ENCODE measurements around the gene FGG. TPM values are rescaled to one million over a fixed set of nuclear protein-coding genes. Genes with fewer than 3 reads are reported as not detected.
A peak's percentile ranks its signal among the peaks of the same experiment; 100 is the strongest.

FGG gene
- total and polyA plus RNA-seq, 2 of the 13 experiments (the other 11 are each of a cell fraction or from before 2014, with no cell fraction given) = 1,037 to 2,423 TPM

DNA sequence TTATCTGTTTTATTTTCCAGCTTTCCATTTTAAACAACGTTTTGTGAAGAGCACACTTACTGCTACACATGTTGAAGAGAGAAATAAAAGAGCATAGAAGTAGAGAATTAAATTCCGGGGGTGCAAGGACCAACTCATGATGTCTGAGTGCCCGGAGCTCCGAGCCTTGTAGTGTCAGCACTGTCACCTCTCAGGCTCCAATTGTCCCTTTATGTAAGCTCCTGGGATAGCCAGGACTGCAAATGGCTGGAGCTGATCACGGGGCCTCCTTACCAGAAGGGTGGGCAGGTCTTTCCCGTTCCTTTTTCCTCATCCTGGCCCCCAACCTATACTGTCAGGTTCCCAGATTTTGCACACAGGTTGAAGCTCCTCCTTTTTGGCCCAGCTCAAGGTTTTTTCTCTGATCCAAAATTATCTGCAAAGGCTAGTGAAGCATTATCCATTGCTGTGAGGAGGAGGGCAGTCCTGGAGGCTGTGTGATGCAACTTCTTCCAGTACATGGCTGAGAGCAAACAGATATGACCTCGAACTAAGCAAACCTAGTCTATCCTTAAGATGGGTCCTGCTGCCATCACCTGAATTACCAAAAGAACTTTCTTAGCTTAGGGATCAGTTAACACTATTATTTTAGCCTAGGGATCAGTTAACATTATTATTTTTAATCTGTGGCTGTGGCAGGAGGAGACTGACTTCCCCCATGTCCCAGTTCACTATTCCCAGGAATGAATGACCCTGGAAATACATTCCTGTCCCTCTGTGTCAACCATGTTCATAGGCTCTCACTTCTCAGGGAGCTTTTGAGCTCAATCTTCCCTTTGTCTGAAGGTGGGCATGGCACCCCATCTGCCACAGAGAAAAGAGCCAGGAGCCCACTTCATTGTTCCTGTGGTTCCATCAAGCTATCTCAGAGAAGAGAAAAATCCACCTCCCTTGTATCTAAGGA is at the start of gene FGG (continued):
- TF ChIP-seq ARID5B (CRISPR knock-in tag; IDR thresholded peaks at IDR 0.05) (peak; percentile 92), CBX5 (CRISPR knock-in tag; IDR thresholded peaks at IDR 0.05; ENCODE audit: borderline replicate concordance) (0 out of 2 replicates have a peak, but pooled peaks have one; percentile 26), SOX13 (IDR thresholded peaks at IDR 0.05) (no peak), SOX13 (CRISPR knock-in tag; conservative IDR thresholded peaks at IDR 0.05 in 1 of 2, IDR thresholded peaks at IDR 0.05 in 1 of 2) (peak in 1 of 2 experiments; percentile 85; a peak in 2 of 4 replicates), POGK (CRISPR knock-in tag; conservative IDR thresholded peaks at IDR 0.05) (peak; percentile 24; the same call in 1 of the 2 replicates), KAT2B (IDR thresholded peaks at IDR 0.05; ENCODE audit: borderline replicate concordance, low read depth, low read length) (no peak), DNMT1 (CRISPR knock-in tag; IDR thresholded peaks at IDR 0.05) (no peak), SNAPC2 (CRISPR knock-in tag; IDR thresholded peaks at IDR 0.05) (no peak), NFKB2 (CRISPR knock-in tag; IDR thresholded peaks at IDR 0.05; ENCODE audit: borderline replicate concordance) (no peak), FUBP1 (CRISPR knock-in tag; IDR thresholded peaks at IDR 0.05; ENCODE audit: borderline replicate concordance) (0 out of 2 replicates have a peak, but pooled peaks have one; percentile 36), ZFP62 (CRISPR knock-in tag; IDR thresholded peaks at IDR 0.05) (no peak)
- TF ChIP-seq, protein P1, sequence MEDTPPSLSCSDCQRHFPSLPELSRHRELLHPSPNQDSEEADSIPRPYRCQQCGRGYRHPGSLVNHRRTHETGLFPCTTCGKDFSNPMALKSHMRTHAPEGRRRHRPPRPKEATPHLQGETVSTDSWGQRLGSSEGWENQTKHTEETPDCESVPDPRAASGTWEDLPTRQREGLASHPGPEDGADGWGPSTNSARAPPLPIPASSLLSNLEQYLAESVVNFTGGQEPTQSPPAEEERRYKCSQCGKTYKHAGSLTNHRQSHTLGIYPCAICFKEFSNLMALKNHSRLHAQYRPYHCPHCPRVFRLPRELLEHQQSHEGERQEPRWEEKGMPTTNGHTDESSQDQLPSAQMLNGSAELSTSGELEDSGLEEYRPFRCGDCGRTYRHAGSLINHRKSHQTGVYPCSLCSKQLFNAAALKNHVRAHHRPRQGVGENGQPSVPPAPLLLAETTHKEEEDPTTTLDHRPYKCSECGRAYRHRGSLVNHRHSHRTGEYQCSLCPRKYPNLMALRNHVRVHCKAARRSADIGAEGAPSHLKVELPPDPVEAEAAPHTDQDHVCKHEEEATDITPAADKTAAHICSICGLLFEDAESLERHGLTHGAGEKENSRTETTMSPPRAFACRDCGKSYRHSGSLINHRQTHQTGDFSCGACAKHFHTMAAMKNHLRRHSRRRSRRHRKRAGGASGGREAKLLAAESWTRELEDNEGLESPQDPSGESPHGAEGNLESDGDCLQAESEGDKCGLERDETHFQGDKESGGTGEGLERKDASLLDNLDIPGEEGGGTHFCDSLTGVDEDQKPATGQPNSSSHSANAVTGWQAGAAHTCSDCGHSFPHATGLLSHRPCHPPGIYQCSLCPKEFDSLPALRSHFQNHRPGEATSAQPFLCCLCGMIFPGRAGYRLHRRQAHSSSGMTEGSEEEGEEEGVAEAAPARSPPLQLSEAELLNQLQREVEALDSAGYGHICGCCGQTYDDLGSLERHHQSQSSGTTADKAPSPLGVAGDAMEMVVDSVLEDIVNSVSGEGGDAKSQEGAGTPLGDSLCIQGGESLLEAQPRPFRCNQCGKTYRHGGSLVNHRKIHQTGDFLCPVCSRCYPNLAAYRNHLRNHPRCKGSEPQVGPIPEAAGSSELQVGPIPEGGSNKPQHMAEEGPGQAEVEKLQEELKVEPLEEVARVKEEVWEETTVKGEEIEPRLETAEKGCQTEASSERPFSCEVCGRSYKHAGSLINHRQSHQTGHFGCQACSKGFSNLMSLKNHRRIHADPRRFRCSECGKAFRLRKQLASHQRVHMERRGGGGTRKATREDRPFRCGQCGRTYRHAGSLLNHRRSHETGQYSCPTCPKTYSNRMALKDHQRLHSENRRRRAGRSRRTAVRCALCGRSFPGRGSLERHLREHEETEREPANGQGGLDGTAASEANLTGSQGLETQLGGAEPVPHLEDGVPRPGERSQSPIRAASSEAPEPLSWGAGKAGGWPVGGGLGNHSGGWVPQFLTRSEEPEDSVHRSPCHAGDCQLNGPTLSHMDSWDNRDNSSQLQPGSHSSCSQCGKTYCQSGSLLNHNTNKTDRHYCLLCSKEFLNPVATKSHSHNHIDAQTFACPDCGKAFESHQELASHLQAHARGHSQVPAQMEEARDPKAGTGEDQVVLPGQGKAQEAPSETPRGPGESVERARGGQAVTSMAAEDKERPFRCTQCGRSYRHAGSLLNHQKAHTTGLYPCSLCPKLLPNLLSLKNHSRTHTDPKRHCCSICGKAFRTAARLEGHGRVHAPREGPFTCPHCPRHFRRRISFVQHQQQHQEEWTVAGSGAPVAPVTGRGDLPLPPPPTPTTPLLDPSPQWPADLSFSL (CRISPR knock-in tag; IDR thresholded peaks at IDR 0.05) = no peak

Measured in HepG2 (cell line).